Thoracic aorta (tissue), 2 donors: ENCODE data around the gene MAF. TPM values are rescaled to one million over a fixed set of nuclear protein-coding genes. Genes with fewer than 3 reads are reported as not detected.

Experiments
- ATAC-seq: fragments of 150-250 bp; one replicate; pipeline ENCODE4 v1.8.0; 2017; ENCODE audit warnings: low read depth; ENCODE audit not compliant: insufficient number of reproducible peaks, low FRiP score
- DNase-seq: peaks from one replicate; pipeline ENCODE4 v3.0.0-alpha.2; 2020; ENCODE audit warnings: low spot score
- H3K27ac ChIP-seq, 2 donors: fragments of 200-600 bp; sonication (generic); 1 replicate in 1 of 2; 2 replicates in 1 of 2; pipeline ENCODE4 v1.5.1; 2016; ENCODE audit warnings: mild to moderate bottlenecking in 2 of 2, moderate library complexity in 2 of 2
- H3K27me3 ChIP-seq: fragments of 200-600 bp; sonication (generic); replicated peaks from 2 replicates; pipeline ENCODE4 v1.6.0; 2016; ENCODE audit warnings: mild to moderate bottlenecking; ENCODE audit not compliant: insufficient read depth
- H3K36me3 ChIP-seq: fragments of 200-600 bp; sonication (generic); one replicate; pipeline ENCODE4 v1.5.1; 2016
- H3K4me1 ChIP-seq, 2 donors: fragments of 200-600 bp; sonication (generic); 1 replicate in 1 of 2; 2 replicates in 1 of 2; pipeline versions ENCODE4 v1.5.1 to v1.6.0; 2016; ENCODE audit warnings: low read depth in 2 of 2, mild to moderate bottlenecking in 1 of 2; ENCODE audit not compliant: control insufficient read depth in 1 of 2
- H3K4me3 ChIP-seq: fragments of 200-600 bp; sonication (generic); 2 replicates; pipeline ENCODE4 v1.5.1; 2016; ENCODE audit warnings: mild to moderate bottlenecking
- H3K9me3 ChIP-seq: fragments of 200-600 bp; sonication (generic); 2 replicates; pipeline ENCODE4 v1.5.1; 2016
- total RNA-seq, 2 donors: library from RNA; depleted of rRNA; stranded (reverse); fragments of >200 nt; gene quantifications; one replicate each; pipeline versions ENCODE4 v1.1.0 to v1.2.3, GENCODE V29; 2016
- TF ChIP-seq, protein P1 (sequence below): fragments of 200-600 bp; sonication (generic); IDR thresholded peaks from one replicate; pipeline ENCODE4 v1.5.1; 2019; ENCODE audit warnings: antibody characterized with exemption

MAF gene
- total RNA-seq, 2 donors from 2014 or later: 20.0 to 41.8 TPM

DNA sequence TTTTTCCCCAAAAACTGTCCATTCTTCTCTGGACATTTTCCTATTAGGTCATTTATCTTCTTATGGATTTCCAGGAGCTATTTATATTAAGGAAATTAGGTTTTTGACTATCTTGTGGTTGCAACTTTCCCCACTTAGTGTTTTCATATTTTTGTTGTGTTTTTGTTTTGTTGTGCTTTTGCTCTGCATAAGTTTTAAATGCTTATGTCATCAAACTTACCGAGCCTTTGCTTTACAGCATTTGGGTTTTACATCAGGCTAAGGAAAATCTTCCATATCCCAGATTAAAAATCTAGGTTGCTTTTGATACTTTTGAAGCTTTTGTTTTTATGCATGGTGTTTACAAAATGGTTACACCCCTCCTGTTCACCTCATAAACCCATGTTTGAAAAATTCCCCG is 27.5 kb downstream of the MAF start:
- Histone ChIP-seq H3K36me3 (no peaks in the 10 kb centered on the region), H3K4me1 (peaks cover 8 to 16% of the 10 kb centered on the region in 2 donors), H3K27me3 (no peaks in the 10 kb centered on the region), H3K9me3 (no peaks in the 10 kb centered on the region), H3K4me3 (no peak overlapping the region), H3K27ac (no peak overlapping the region)
- no peak for DNase-seq
- no peak for ATAC-seq
- TF ChIP-seq, protein P1, sequence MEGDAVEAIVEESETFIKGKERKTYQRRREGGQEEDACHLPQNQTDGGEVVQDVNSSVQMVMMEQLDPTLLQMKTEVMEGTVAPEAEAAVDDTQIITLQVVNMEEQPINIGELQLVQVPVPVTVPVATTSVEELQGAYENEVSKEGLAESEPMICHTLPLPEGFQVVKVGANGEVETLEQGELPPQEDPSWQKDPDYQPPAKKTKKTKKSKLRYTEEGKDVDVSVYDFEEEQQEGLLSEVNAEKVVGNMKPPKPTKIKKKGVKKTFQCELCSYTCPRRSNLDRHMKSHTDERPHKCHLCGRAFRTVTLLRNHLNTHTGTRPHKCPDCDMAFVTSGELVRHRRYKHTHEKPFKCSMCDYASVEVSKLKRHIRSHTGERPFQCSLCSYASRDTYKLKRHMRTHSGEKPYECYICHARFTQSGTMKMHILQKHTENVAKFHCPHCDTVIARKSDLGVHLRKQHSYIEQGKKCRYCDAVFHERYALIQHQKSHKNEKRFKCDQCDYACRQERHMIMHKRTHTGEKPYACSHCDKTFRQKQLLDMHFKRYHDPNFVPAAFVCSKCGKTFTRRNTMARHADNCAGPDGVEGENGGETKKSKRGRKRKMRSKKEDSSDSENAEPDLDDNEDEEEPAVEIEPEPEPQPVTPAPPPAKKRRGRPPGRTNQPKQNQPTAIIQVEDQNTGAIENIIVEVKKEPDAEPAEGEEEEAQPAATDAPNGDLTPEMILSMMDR: no peak

DNA sequence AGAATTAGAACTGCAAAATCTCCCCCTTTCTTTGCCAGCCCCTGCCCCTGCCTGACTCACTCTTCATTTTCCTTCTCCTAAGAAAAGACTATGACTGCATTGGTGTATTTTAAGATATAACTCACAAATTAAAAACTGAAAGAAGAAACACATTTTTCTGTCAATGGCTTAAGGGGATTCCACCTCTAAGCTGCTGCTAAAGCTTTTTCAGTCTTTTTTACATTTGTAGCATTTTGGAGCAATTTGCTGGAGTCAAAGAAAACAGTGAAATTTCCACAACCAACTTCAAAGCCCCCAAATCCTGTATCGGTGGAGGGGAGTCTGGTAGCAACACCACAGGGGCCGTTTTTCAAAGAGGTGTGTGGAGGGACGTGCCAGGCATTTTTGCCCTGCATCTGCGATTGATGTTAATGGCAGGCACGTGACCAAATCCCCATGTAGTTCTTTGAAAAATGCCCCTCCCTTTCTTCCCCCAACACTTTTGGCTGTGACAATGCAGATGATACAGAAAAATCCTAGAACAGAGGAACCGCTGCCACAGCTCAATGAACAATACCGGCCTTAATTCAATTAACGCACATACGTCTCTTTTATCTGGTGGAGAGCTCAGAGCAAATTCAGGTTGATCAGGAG is 28.5 kb downstream of the MAF start:
- TF ChIP-seq, protein P1: no peak
- Histone ChIP-seq H3K4me3 (peak overlapping the region; percentile 36), H3K4me1 (peaks cover 8 to 16% of the 10 kb centered on the region in 2 donors), H3K36me3 (no peaks in the 10 kb centered on the region), H3K9me3 (no peaks in the 10 kb centered on the region), H3K27ac (no peak overlapping the region), H3K27me3 (no peaks in the 10 kb centered on the region)
- DNase-seq: no peak
- no peak for ATAC-seq

DNA sequence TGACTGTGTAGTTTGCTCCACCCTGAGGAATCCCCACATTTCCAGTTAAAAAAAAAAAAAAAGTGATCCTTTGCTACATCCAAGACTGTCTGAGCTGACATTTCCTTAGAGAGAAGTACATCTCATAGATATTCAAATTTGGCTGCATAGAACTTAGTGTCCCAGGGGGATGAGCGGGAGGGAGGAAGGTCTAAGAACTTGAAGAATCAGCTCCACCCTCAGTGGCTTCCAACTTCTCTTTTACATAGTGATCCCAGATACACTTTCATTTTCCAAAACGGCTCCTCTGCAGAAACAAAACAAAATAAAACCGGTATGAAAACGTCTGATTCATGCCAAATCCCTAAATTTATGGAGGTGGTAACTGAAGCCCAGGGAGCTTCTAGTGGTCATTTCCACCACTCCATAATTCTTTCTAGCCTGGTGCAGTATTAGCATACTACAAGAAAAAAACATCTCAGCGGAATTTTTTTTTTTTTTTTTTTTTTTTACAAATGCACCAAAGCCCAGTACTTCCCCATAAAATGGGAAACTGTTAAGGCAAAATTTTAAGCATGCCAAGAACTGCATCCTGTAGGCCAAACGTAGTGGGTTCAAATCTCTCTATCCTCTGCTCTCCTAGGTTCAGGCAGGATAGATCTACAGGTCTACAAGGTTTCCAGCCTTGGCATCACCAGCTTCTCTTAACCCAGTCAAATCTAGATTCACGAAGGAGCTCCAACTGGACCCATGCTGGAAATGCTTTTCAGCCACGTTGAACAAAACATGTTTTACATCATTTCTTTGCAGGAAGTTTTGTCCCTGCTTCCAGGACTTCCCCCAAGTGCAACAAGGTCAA is 29.3 kb downstream of the MAF start:
- peaks cover 8 to 16% of the 10 kb centered on the region in 2 donors for H3K4me1 ChIP-seq
- DNase-seq (no peak), ATAC-seq (no peak)
- H3K27ac ChIP-seq: no peak overlapping the region
- TF ChIP-seq, protein P1: no peak
- H3K4me3 ChIP-seq: peak overlapping the region; percentile 36
- H3K9me3 ChIP-seq: no peaks in the 10 kb centered on the region
- H3K36me3 ChIP-seq: no peaks in the 10 kb centered on the region
- no peaks in the 10 kb centered on the region for H3K27me3 ChIP-seq

DNA sequence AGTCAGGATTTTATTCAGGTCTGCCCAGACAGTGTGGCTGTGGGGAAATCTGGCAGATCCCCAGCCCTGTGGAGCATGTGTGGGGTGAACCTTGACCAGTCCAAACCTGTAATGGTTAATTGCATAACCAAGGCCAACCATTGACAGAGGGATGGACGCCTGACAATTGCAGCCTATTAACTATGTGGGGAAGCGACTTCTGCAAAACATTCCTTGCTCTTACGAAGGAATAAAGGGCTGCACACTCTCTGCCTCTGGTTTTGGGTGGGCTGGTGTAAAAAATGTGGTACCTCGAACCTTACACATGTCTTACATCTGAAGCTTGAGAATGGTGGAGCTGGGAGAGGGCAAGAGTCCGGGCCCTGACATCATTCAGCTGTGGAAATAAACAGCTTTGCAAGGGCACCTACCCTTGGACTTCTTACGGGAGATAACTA is 35.8 kb downstream of the MAF start:
- no peak overlapping the region for H3K4me3 ChIP-seq
- no peaks in the 10 kb centered on the region for H3K36me3 ChIP-seq
- no peak for DNase-seq
- ATAC-seq: no peak
- TF ChIP-seq, protein P1: no peak
- H3K27ac ChIP-seq: no peak overlapping the region
- H3K9me3 ChIP-seq: no peaks in the 10 kb centered on the region
- H3K27me3 ChIP-seq: no peaks in the 10 kb centered on the region
- no peaks in the 10 kb centered on the region for H3K4me1 ChIP-seq

DNA sequence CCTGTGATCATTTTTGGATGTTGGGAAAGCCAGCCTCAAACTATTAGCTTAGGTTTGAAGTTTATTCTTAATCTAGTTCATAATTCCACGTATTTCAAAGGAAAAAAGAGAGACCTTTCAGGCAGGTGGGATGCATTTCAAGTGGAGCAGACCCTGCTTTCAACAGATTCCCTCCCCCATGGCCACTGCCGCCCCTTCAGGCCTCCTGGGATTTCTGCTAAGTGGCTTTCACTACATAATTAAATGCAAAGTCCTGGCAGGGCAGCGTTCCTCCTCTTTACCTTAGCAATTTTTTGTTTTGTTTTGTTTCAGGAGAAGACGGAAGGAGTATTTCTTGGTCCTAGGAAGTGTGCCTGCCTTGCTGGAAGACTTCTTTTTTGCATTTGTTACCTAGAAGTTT is 36.6 kb downstream of the MAF start:
- TF ChIP-seq, protein P1: no peak
- H3K9me3 ChIP-seq: no peaks in the 10 kb centered on the region
- H3K4me1 ChIP-seq: no peaks in the 10 kb centered on the region
- DNase-seq (no peak), ATAC-seq (no peak)
- no peaks in the 10 kb centered on the region for H3K36me3 ChIP-seq
- H3K27me3 ChIP-seq: no peaks in the 10 kb centered on the region
- H3K27ac ChIP-seq: no peak overlapping the region
- no peak overlapping the region for H3K4me3 ChIP-seq
